Measurements from ENCODE around the gene HMGN4. TPM values are rescaled to one million over a fixed set of nuclear protein-coding genes. Genes with fewer than 3 reads are reported as not detected.

HMGN4 gene
- polyA plus RNA-seq, 3 donors: 28.1 to 116 (median 91.3) TPM

- H3K27me3 ChIP-seq (ENCODE audit: control insufficient read depth in 2 of 2, insufficient read depth in 2 of 2, low read length in 2 of 2): no peaks in the 10 kb centered on the region
- 89% methylated on average over 5 of the region's 21 CpGs for WGBS (ENCODE audit: insufficient coverage)
- H3K27ac ChIP-seq (ENCODE audit: low read depth in 1 of 2, low read length in 2 of 2): no peak overlapping the region
- Mint-ChIP-seq H3K9me3 (peaks cover 0 to 2% (median 0%) of the 10 kb centered on the region in 7 donors), H3K27me3 (ENCODE audit: low read depth in 3 of 3) (peaks cover 2 to 19% (median 3%) of the 10 kb centered on the region in 3 donors), H3K27ac (no peak overlapping the region), H3K4me3 (no peak overlapping the region), H3K4me1 (peaks cover 29% of the 10 kb centered on the region), H3K36me3 (no peaks in the 10 kb centered on the region)
- intact Hi-C loops (cut with micrococcal nuclease): loop anchor here in 1 of 2 donors (10.0 kb wide), 1 partner anchor 395 kb away; no protein-coding TSS in a partner anchor
- no peak for DNase-seq
- H3K9me3 ChIP-seq (replicated peaks in 1 of 2; ENCODE audit: control insufficient read depth in 1 of 2, insufficient read depth in 1 of 2, low read length in 2 of 2): no peaks in the 10 kb centered on the region
- no peaks in the 10 kb centered on the region for H3K36me3 ChIP-seq (replicated peaks in 1 of 2; ENCODE audit: control insufficient read depth in 1 of 2, insufficient read depth in 2 of 2, low read length in 2 of 2)
- H4K20me1 ChIP-seq (ENCODE audit: insufficient read depth, low read length): no peaks in the 10 kb centered on the region
- no peak overlapping the region for H3K4me2 ChIP-seq (replicated peaks; ENCODE audit: extremely low read depth, low read length, poor library complexity, severe bottlenecking)
- no peak overlapping the region for H2AFZ ChIP-seq (ENCODE audit: insufficient read depth, low read depth, low read length, poor library complexity, severe bottlenecking)
- no peak for TF ChIP-seq CTCF (IDR thresholded peaks at IDR 0.05)
- peaks cover 17 to 23% of the 10 kb centered on the region in 2 donors for H3K4me1 ChIP-seq (ENCODE audit: control insufficient read depth in 1 of 2, insufficient read depth in 2 of 2, low read length in 2 of 2)
- H3K9ac ChIP-seq (ENCODE audit: insufficient read depth, low read length, poor library complexity, severe bottlenecking): no peak overlapping the region
- no peaks in the 10 kb centered on the region for H3K79me2 ChIP-seq (ENCODE audit: insufficient read depth, low read length)
- no peak overlapping the region for H3K4me3 ChIP-seq (replicated peaks in 1 of 3; ENCODE audit: low read depth in 2 of 3, low read length in 3 of 3)
Measured at GRCh38 chr6:26570027-26570809, 32.1 kb downstream of the HMGN4 start.

DNA sequence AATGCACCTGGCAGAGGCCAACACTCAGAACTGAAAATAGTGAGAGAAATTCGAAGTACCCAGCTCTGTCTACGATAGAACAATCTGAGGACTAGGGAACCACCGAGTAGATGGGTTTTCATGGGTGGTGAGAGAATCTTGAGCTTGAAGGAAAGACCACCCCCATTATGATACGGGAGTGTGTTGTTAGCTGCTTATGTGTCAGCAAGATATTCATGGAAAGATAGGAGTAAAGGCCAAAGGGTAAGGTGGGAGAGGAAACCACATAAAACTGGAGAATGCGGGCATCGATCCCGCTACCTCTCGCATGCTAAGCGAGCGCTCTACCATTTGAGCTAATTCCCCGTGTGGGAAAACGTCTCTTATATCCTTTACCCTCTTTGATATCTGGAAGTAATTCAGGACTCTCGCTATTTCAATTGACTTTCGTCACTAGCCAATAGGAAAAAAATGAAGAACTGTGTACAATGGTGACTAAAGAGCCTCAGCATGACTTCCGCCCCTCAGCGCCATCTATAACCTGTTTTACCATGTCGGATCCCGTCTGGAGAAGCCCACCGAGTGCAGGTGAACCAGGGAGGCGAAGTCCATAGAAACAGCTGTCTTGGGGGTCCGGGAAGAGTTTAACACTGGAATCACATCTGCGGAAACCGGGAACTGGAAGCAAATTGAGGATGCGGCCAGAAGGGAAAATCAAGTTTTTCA, 33.6 kb downstream of the HMGN4 start:
- no peaks in the 10 kb centered on the region for H3K36me3 Mint-ChIP-seq
- Histone ChIP-seq H3K27ac (ENCODE audit: low read depth in 1 of 2, low read length in 2 of 2) (peak overlapping the region; percentile 41 to 77), H3K4me1 (ENCODE audit: control insufficient read depth in 1 of 2, insufficient read depth in 2 of 2, low read length in 2 of 2) (peaks cover 24 to 30% of the 10 kb centered on the region in 2 donors), H2AFZ (ENCODE audit: insufficient read depth, low read depth, low read length, poor library complexity, severe bottlenecking) (peak overlapping the region; percentile 82), H3K4me2 (replicated peaks; ENCODE audit: extremely low read depth, low read length, poor library complexity, severe bottlenecking) (peak overlapping the region; percentile 85), H3K9me3 (replicated peaks in 1 of 2; ENCODE audit: control insufficient read depth in 1 of 2, insufficient read depth in 1 of 2, low read length in 2 of 2) (no peaks in the 10 kb centered on the region), H4K20me1 (ENCODE audit: insufficient read depth, low read length) (no peaks in the 10 kb centered on the region), H3K36me3 (replicated peaks in 1 of 2; ENCODE audit: control insufficient read depth in 1 of 2, insufficient read depth in 2 of 2, low read length in 2 of 2) (no peaks in the 10 kb centered on the region), H3K27me3 (ENCODE audit: control insufficient read depth in 2 of 2, insufficient read depth in 2 of 2, low read length in 2 of 2) (no peaks in the 10 kb centered on the region), H3K79me2 (ENCODE audit: insufficient read depth, low read length) (no peaks in the 10 kb centered on the region), H3K9ac (ENCODE audit: insufficient read depth, low read length, poor library complexity, severe bottlenecking) (peak overlapping the region; percentile 71), H3K4me3 (replicated peaks in 1 of 3; ENCODE audit: low read depth in 2 of 3, low read length in 3 of 3) (peak overlapping the region; percentile 58 to 90 (median 85))
- TF ChIP-seq CTCF (IDR thresholded peaks at IDR 0.05): no peak
- 3% methylated on average over 13 of the region's 24 CpGs for WGBS (ENCODE audit: insufficient coverage)
- peaks cover 0 to 2% (median 0%) of the 10 kb centered on the region in 7 donors for H3K9me3 Mint-ChIP-seq
- H3K4me1 Mint-ChIP-seq: peaks cover 34% of the 10 kb centered on the region
- intact Hi-C loops (cut with micrococcal nuclease): loop anchor here in 1 of 2 donors (10.0 kb wide), 1 partner anchor 397 kb away; no protein-coding TSS in a partner anchor
- peaks cover 2 to 19% (median 3%) of the 10 kb centered on the region in 3 donors for H3K27me3 Mint-ChIP-seq (ENCODE audit: low read depth in 3 of 3)
- H3K4me3 Mint-ChIP-seq: peak overlapping the region; percentile 95 to 98
- peak overlapping the region; percentile 86 to 97 (median 95) for H3K27ac Mint-ChIP-seq
- peak; percentile 75 to 86 (median 84) for DNase-seq

Measured in CD14-positive monocyte (primary cell).